Hematopoietic multipotent progenitor cell treated with erythropoietin and hydrocortisone succinate and interleukin-3 and kit ligand, for 15 days (in vitro differentiated cells): ENCODE results near the gene BCL2L1.
A peak's percentile ranks its signal among the peaks of the same experiment; 100 is the strongest.

ENCODE experiments used
- DNase-seq: peaks from one replicate; pipeline ENCODE4 v3.0.0-alpha.2; 2015; ENCODE audit warnings: low spot score

BCL2L1 gene

GRCh38 chr20:31708736-31709534, 13.7 kb downstream of the BCL2L1 start:
- DNase-seq: peak; percentile 52

- DNase-seq: peak; percentile 61
Measured at GRCh38 chr20:31707994-31708735, 14.5 kb downstream of the BCL2L1 start.

GRCh38 chr20:31707258-31707615, 15.4 kb downstream of the BCL2L1 start:
- DNase-seq: no peak

- peak; percentile 97 for DNase-seq
Measured at GRCh38 chr20:31706607-31707257, 15.9 kb downstream of the BCL2L1 start.

GRCh38 chr20:31705598-31706597, 16.8 kb downstream of the BCL2L1 start:
- no peak for DNase-seq

GRCh38 chr20:31705191-31705590, 17.5 kb downstream of the BCL2L1 start:
- DNase-seq: no peak

- no peak for DNase-seq
Measured at GRCh38 chr20:31704225-31705119, 18.2 kb downstream of the BCL2L1 start.

GRCh38 chr20:31701591-31701990, 21.1 kb downstream of the BCL2L1 start:
- no peak for DNase-seq

- no peak for DNase-seq
Measured at GRCh38 chr20:31700747-31701146, 21.9 kb downstream of the BCL2L1 start.

GRCh38 chr20:31699801-31700728, 22.6 kb downstream of the BCL2L1 start:
- DNase-seq: no peak

GRCh38 chr20:31698803-31699718, 23.6 kb downstream of the BCL2L1 start:
- peak; percentile 61 for DNase-seq

GRCh38 chr20:31698243-31698802, 24.3 kb downstream of the BCL2L1 start:
- DNase-seq: no peak

- no peak for DNase-seq
Measured at GRCh38 chr20:31695849-31696804, 26.5 kb downstream of the BCL2L1 start.

GRCh38 chr20:31694842-31695593, 27.6 kb downstream of the BCL2L1 start:
- DNase-seq: no peak

GRCh38 chr20:31693987-31694661, 28.5 kb downstream of the BCL2L1 start:
- no peak for DNase-seq

GRCh38 chr20:31693402-31693801, 29.3 kb downstream of the BCL2L1 start:
- no peak for DNase-seq
